Measurements from ENCODE around the gene WFDC5. TPM values are rescaled to one million over a fixed set of nuclear protein-coding genes. Genes with fewer than 3 reads are reported as not detected.

WFDC5 gene
- total RNA-seq, 3 donors from 2014 or later (not counting 1 experiment from before 2014, with no cell fraction given), result not detected

DNA sequence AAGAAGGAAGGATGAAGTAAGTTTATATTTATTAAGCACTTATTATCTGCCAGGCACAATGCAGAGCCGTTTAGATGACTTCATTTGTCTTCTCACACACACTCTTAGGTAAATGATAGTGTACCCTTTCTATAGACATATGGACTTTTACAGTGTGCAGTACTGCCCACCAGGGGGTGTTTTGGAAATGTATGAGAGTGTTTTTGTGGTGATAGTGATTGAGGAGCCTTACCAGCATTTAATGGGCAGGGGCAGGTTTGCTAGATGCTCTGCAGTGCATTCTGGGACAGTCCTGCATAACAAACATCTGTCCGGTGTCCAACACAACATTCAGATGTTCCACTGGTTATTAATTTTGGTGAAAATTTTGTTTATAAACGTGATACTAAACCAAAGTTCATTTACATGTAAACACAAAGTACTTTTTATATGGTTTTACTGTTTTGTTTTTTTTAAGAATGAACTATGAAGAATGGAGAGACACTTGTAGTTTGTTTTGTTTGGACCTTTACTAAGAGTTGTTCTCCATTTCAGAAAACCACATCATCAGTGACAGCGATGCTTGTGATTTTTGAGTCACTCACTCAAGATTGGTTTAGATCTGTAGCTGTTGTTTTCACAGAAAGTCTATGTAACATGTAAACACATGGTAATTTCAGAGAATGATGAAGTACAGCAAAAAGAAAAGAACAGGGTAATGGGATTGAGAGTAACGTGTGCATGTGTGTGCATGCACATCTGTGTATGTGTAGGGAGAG is 33.9 kb downstream of the WFDC5 start:
- Mint-ChIP-seq H3K36me3 (peaks cover 52% of the 10 kb centered on the region), H3K9me3 (no peaks in the 10 kb centered on the region), H3K27ac (peak overlapping the region in 1 of 2 donors; percentile 39), H3K27me3 (ENCODE audit: low read depth in 2 of 2) (no peaks in the 10 kb centered on the region), H3K4me3 (no peak overlapping the region), H3K4me1 (peaks cover 24 to 44% of the 10 kb centered on the region in 2 donors)
- intact Hi-C loops (cut with micrococcal nuclease), result no loop called here
- Histone ChIP-seq H3K27ac (ENCODE audit: low read length) (no peak overlapping the region), H3K4me1 (ENCODE audit: control insufficient read depth, insufficient read depth, low read length) (no peaks in the 10 kb centered on the region), H3K36me3 (ENCODE audit: control insufficient read depth, insufficient read depth, low read length) (peaks cover 79% of the 10 kb centered on the region), H3K9me3 (ENCODE audit: control insufficient read depth, insufficient read depth, low read length) (no peaks in the 10 kb centered on the region), H3K4me3 (ENCODE audit: low read length) (no peak overlapping the region), H3K27me3 (ENCODE audit: control insufficient read depth, insufficient read depth, low read length) (no peaks in the 10 kb centered on the region)
- TF ChIP-seq, protein P1, sequence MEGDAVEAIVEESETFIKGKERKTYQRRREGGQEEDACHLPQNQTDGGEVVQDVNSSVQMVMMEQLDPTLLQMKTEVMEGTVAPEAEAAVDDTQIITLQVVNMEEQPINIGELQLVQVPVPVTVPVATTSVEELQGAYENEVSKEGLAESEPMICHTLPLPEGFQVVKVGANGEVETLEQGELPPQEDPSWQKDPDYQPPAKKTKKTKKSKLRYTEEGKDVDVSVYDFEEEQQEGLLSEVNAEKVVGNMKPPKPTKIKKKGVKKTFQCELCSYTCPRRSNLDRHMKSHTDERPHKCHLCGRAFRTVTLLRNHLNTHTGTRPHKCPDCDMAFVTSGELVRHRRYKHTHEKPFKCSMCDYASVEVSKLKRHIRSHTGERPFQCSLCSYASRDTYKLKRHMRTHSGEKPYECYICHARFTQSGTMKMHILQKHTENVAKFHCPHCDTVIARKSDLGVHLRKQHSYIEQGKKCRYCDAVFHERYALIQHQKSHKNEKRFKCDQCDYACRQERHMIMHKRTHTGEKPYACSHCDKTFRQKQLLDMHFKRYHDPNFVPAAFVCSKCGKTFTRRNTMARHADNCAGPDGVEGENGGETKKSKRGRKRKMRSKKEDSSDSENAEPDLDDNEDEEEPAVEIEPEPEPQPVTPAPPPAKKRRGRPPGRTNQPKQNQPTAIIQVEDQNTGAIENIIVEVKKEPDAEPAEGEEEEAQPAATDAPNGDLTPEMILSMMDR (IDR thresholded peaks at IDR 0.05), result no peak
- WGBS (ENCODE audit: insufficient coverage), result over 99% methylated on average over 3 of the region's 5 CpGs
- peak in 1 of 3 donors; percentile 48 for ATAC-seq
- peak in 1 of 2 donors; percentile 27 for DNase-seq

DNA sequence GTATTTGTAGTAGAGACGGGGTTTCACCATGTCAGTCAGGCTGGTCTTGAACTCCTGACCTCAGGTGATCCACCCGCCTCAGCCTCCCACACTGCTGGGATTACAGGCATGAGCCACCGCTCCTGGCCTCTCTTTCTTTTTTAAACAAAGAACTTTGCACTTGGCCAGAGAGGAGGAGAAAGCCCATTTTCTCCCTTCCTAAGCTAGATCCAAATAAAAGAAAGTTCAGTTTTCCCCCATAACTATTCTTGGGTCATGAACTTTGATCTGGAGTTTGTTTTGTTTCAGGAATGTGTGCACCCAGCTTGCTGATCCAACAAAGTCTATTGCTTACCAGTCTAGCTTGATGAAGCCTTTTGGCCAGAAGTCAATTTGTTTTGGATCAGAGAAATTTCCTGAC is 37.4 kb downstream of the WFDC5 start:
- Mint-ChIP-seq H3K27ac (peak overlapping the region; percentile 38), H3K4me1 (peaks cover 15 to 39% of the 10 kb centered on the region in 2 donors), H3K27me3 (ENCODE audit: low read depth in 2 of 2) (no peaks in the 10 kb centered on the region), H3K4me3 (no peak overlapping the region), H3K9me3 (no peaks in the 10 kb centered on the region), H3K36me3 (peaks cover 45% of the 10 kb centered on the region)
- H3K9me3 ChIP-seq (ENCODE audit: control insufficient read depth, insufficient read depth, low read length), result no peaks in the 10 kb centered on the region
- ATAC-seq (no peak), DNase-seq (no peak)
- H3K4me1 ChIP-seq (ENCODE audit: control insufficient read depth, insufficient read depth, low read length), result peaks cover 7% of the 10 kb centered on the region
- intact Hi-C loops (cut with micrococcal nuclease), result loop anchor here (5.0 kb wide), 1 partner anchor 35 kb away; no protein-coding TSS in a partner anchor
- WGBS (ENCODE audit: insufficient coverage), result 93% methylated on average over 3 of the region's 3 CpGs
- no peak overlapping the region for H3K27ac ChIP-seq (ENCODE audit: low read length)
- TF ChIP-seq, protein P1 (IDR thresholded peaks at IDR 0.05), result no peak
- no peaks in the 10 kb centered on the region for H3K27me3 ChIP-seq (ENCODE audit: control insufficient read depth, insufficient read depth, low read length)
- no peak overlapping the region for H3K4me3 ChIP-seq (ENCODE audit: low read length)
- peaks cover 87% of the 10 kb centered on the region for H3K36me3 ChIP-seq (ENCODE audit: control insufficient read depth, insufficient read depth, low read length)

DNA sequence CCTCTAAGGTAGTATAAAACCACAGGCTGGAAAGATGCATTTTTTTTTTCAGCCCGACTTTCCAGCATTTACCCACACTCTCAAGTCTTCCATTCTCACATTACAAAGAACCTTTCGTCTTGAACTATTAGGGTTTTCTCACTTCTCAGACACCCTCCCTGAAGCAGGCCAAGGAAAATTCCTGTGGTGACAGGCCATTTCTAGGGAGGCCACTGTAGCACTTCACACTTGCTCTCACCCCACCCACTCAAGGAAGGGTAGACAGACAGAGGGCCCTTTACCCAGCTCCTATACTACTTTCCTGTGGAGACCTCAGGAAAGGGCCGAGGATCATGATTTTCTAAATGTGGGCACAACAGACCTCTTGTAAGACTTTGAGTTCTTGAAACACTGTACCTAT is 41.8 kb downstream of the WFDC5 start:
- intact Hi-C loops (cut with micrococcal nuclease), result no loop called here
- Histone ChIP-seq H3K4me1 (ENCODE audit: control insufficient read depth, insufficient read depth, low read length) (peaks cover 13% of the 10 kb centered on the region), H3K9me3 (ENCODE audit: control insufficient read depth, insufficient read depth, low read length) (no peaks in the 10 kb centered on the region), H3K4me3 (ENCODE audit: low read length) (no peak overlapping the region), H3K27ac (ENCODE audit: low read length) (no peak overlapping the region), H3K36me3 (ENCODE audit: control insufficient read depth, insufficient read depth, low read length) (peaks cover 68% of the 10 kb centered on the region), H3K27me3 (ENCODE audit: control insufficient read depth, insufficient read depth, low read length) (no peaks in the 10 kb centered on the region)
- ATAC-seq, result peak in 1 of 3 donors; percentile 42
- Mint-ChIP-seq H3K27ac (peak overlapping the region; percentile 67 to 84), H3K9me3 (no peaks in the 10 kb centered on the region), H3K27me3 (ENCODE audit: low read depth in 2 of 2) (no peaks in the 10 kb centered on the region), H3K36me3 (peaks cover 27% of the 10 kb centered on the region), H3K4me1 (peaks cover 55 to 59% of the 10 kb centered on the region in 2 donors), H3K4me3 (peak overlapping the region; percentile 2)
- 55% methylated on average over 3 of the region's 3 CpGs for WGBS (ENCODE audit: insufficient coverage)
- DNase-seq, result no peak
- TF ChIP-seq, protein P1 (IDR thresholded peaks at IDR 0.05), result no peak
